GM12878 (cell line): Measurements from ENCODE around the gene MAPT. TPM values are rescaled to one million over a fixed set of nuclear protein-coding genes. Genes with fewer than 3 reads are reported as not detected.

Experiments used
- ATAC-seq: fragments of 200-7000 bp; cut with Tn5 transposase; 3 replicates; pipeline ENCODE4 v1.9.1; 2020; ENCODE audit warnings: mild to moderate bottlenecking, moderate library complexity
- BruUV-seq: library from RNA; stranded (reverse); fragments of 400-500 nt; replicated peaks from 2 replicates; lab custom pipeline; 2021; lab: Mats Ljungman, UMichigan
- CTCF ChIA-PET: fragments of 300-600 bp; sonication (Branson Sonifier 250); formaldehyde crosslinking; extraction: SDS; loops from one replicate; lab custom pipeline; 2021; ENCODE audit warnings: inconsistent platforms; lab: Yijun Ruan, JAX
- POLR2A ChIA-PET: fragments of 350-600 bp; formaldehyde crosslinking; extraction: SDS; loops from one replicate; lab custom pipeline; 2021; ENCODE audit warnings: inconsistent platforms; lab: Charles Lee
- RAD21 ChIA-PET: fragments of 300-600 bp; sonication (Branson Sonifier 250); formaldehyde crosslinking; loops from one replicate; lab custom pipeline; 2023; ENCODE audit warnings: antibody characterized with exemption; ENCODE audit not compliant: unreplicated experiment; lab: Charles Lee
- SMC1A ChIA-PET: fragments of 300-600 bp; sonication (Branson Sonifier 250); formaldehyde crosslinking; loops from one replicate; lab custom pipeline; 2023; ENCODE audit not compliant: unreplicated experiment, uncharacterized antibody; lab: Charles Lee
- DNase-seq: peaks from one replicate; pipeline ENCODE4 v3.0.0-alpha.2; 2011; ENCODE audit warnings: low read depth, low spot score
- FAIRE-seq: peaks from 3 replicates; lab custom pipeline; 2011; peaks lifted over from hg19 to GRCh38; lab: Jason Lieb, UNC
- H2AFZ ChIP-seq: 2 replicates; pipeline ENCODE4 v1.6.0; 2011; ENCODE audit warnings: low read depth, low read length, control low read depth; ENCODE audit not compliant: control insufficient read depth
- H3K27ac ChIP-seq: 2 replicates; pipeline ENCODE4 v1.5.1; 2011; ENCODE audit warnings: control low read depth; ENCODE audit not compliant: control insufficient read depth, insufficient read depth
- H3K27me3 ChIP-seq, 2 experiments: replicated peaks in 1 of 2; 2 replicates each; pipeline versions ENCODE4 v1.6.0 to v1.6.1; 2011; ENCODE audit warnings: low read length in 1 of 2; ENCODE audit not compliant: control insufficient read depth in 2 of 2, insufficient read depth in 2 of 2
- H3K36me3 ChIP-seq, 2 experiments: 2 replicates each; pipeline ENCODE4 v1.5.1; 2011; ENCODE audit warnings: low read length in 1 of 2; ENCODE audit not compliant: control insufficient read depth in 2 of 2, insufficient read depth in 2 of 2
- H3K4me1 ChIP-seq: 2 replicates; pipeline ENCODE4 v1.6.1; 2011; ENCODE audit warnings: mild to moderate bottlenecking, low read length, moderate library complexity, mixed read lengths; ENCODE audit not compliant: control insufficient read depth, insufficient read depth
- H3K4me2 ChIP-seq: 2 replicates; pipeline ENCODE4 v1.6.0; 2011; ENCODE audit warnings: control low read depth; ENCODE audit not compliant: control insufficient read depth, insufficient read depth
- H3K4me3 ChIP-seq: fragments of 200-600 bp; sonication (generic); 2 replicates; pipeline ENCODE4 v1.5.1; 2016
- H3K79me2 ChIP-seq: 2 replicates; pipeline ENCODE4 v1.6.0; 2011; ENCODE audit warnings: low read length; ENCODE audit not compliant: control insufficient read depth, insufficient read depth
- H3K9ac ChIP-seq: 2 replicates; pipeline ENCODE4 v1.8.0; 2011; ENCODE audit warnings: low read length, control low read depth, mixed read lengths; ENCODE audit not compliant: control insufficient read depth, insufficient read depth
- H3K9me3 ChIP-seq: replicated peaks from 3 replicates; pipeline ENCODE4 v1.5.1; 2011; ENCODE audit warnings: mild to moderate bottlenecking, low read length; ENCODE audit not compliant: control insufficient read depth, insufficient read depth
- H4K20me1 ChIP-seq: 2 replicates; pipeline ENCODE4 v1.6.0; 2011; ENCODE audit not compliant: control insufficient read depth, insufficient read depth
- ASH2L ChIP-seq: fragments of 300-600, 200-600 bp; sonication (generic); IDR thresholded peaks from 2 replicates; pipeline ENCODE4 v1.6.1; 2017; ENCODE audit warnings: low read depth, mild to moderate bottlenecking, borderline replicate concordance
- EGR1 ChIP-seq, 2 experiments: IDR thresholded peaks; 1 replicate in 1 of 2; 2 replicates in 1 of 2; pipeline ENCODE4 v1.6.1; 2011 to 2012; ENCODE audit warnings: low read depth in 2 of 2, low read length in 2 of 2, borderline replicate concordance in 1 of 2, mild to moderate bottlenecking in 1 of 2, moderate library complexity in 1 of 2
- ETV6 ChIP-seq, 2 experiments: fragments of 450-650 bp in 1 of 2; IDR thresholded peaks in 1 of 2; conservative IDR thresholded peaks in 1 of 2; 2 replicates each; pipeline ENCODE4 v1.6.1; 2014; ENCODE audit warnings: antibody characterized with exemption in 1 of 2, borderline replicate concordance in 1 of 2, low read depth in 1 of 2, mild to moderate bottlenecking in 1 of 2, moderate library complexity in 1 of 2
- MEF2A ChIP-seq: IDR thresholded peaks from 2 replicates; pipeline ENCODE4 v1.6.1; 2011; ENCODE audit warnings: low read depth, mild to moderate bottlenecking, low read length, moderate library complexity; ENCODE audit not compliant: insufficient read depth
- PAX8 ChIP-seq: fragments of 450-650 bp; IDR thresholded peaks from 2 replicates; pipeline ENCODE4 v1.6.1; 2017; ENCODE audit warnings: mild to moderate bottlenecking, moderate library complexity
- PKNOX1 ChIP-seq: fragments of 450-650 bp; IDR thresholded peaks from 2 replicates; pipeline ENCODE4 v1.6.1; 2016; ENCODE audit warnings: mild to moderate bottlenecking
- POLR2A ChIP-seq: IDR thresholded peaks from 2 replicates; pipeline ENCODE4 v1.6.1; 2011; ENCODE audit warnings: low read depth, mild to moderate bottlenecking, low read length
- RELB ChIP-seq: fragments of 450-650 bp; IDR thresholded peaks from 2 replicates; pipeline ENCODE4 v1.6.1; 2017; ENCODE audit warnings: low read depth, mild to moderate bottlenecking, moderate library complexity
- REST ChIP-seq: IDR thresholded peaks from 2 replicates; pipeline ENCODE4 v1.6.1; 2012; ENCODE audit warnings: mild to moderate bottlenecking, low read depth, low read length
- SMARCA5 ChIP-seq: fragments of 450-650 bp; IDR thresholded peaks from 2 replicates; pipeline ENCODE4 v1.6.1; 2017; ENCODE audit warnings: mild to moderate bottlenecking
- SMC3 ChIP-seq: IDR thresholded peaks from 2 replicates; pipeline ENCODE4 v1.6.1; 2011; ENCODE audit warnings: low read length, improper control_type of control experiment, borderline replicate concordance
- ZNF592 ChIP-seq: fragments of 450-650 bp; IDR thresholded peaks from 2 replicates; pipeline ENCODE4 v1.6.1; 2017; ENCODE audit warnings: mild to moderate bottlenecking, moderate library complexity
- WGBS: methylation state at CpG from one replicate; pipeline ENCODE4 v1.1.6; 2016; ENCODE audit warnings: low lambda C conversion rate; ENCODE audit not compliant: insufficient replicate concordance, insufficient coverage; ENCODE audit errors: missing lambda C conversion rate; 5-methylcytosine and 5-hydroxymethylcytosine counted together
- in situ Hi-C: fragments of 300-500 bp; cut with MboI; formaldehyde crosslinking; loops from 9 replicates; pipeline ENCODE4 v1.14.3; 2018; ENCODE audit warnings: mixed read lengths
- intact Hi-C: fragments of 100-400 bp; cut with micrococcal nuclease; formaldehyde crosslinking; loops from one replicate; pipeline ENCODE4 v1.14.2; 2022; ENCODE audit not compliant: unreplicated experiment
- polyA plus RNA-seq, 11 experiments: library from polyadenylated mRNA; depleted of rRNA in 4 of 11; unstranded in 6 of 11; stranded (reverse) in 5 of 11; fragments of >200 nt; fragmentation: Nextera tagmentation in 4 of 11; fragmentation: Illumina TruSeq in 1 of 11; extraction: Ambion mirVana in 4 of 11; extraction: Trizol in 1 of 11; gene quantifications; 1 replicate in 1 of 11; 2 replicates in 10 of 11; pipeline versions ENCODE4 v1.2.1 to v1.2.3, GENCODE V29; 2011 to 2016; ENCODE audit warnings: inconsistent platforms in 2 of 11, missing spikeins in 2 of 11, low read depth in 1 of 11
- total RNA-seq, 4 experiments: library from RNA; depleted of rRNA in 3 of 4; stranded (reverse); fragments of >200 nt in 3 of 4; fragmentation: Illumina TruSeq in 1 of 4; extraction: Trizol in 1 of 4; gene quantifications; 2 replicates each; pipeline versions ENCODE4 v1.2.1 to v1.2.3, GENCODE V29; 2013 to 2021

The MAPT gene
- total and polyA plus RNA-seq, 10 of the 15 experiments (the other 5 are each of a cell fraction or from before 2014, with no cell fraction given), result under 0.01 to 0.05 (median 0.03) TPM; not detected in 7

- no peak overlapping the region for H3K9ac ChIP-seq
- POLR2A ChIA-PET, result no interaction called here
- TF ChIP-seq PKNOX1 (no peak), POLR2A (no peak), ETV6 (conservative IDR thresholded peaks at IDR 0.05 in 1 of 2, IDR thresholded peaks at IDR 0.05 in 1 of 2; ENCODE audit: borderline replicate concordance in 1 of 2, low read depth in 1 of 2) (no peak), REST (no peak), EGR1 (IDR thresholded peaks at IDR 0.05; ENCODE audit: borderline replicate concordance in 1 of 2, low read depth in 2 of 2, low read length in 2 of 2) (no peak), ZNF592 (no peak), MEF2A (no peak), PAX8 (no peak), RELB (no peak), SMARCA5 (no peak), ASH2L (no peak), SMC3 (no peak)
Observed at GRCh38 chr17:46010597-46011186, 116.3 kb downstream of the MAPT start.

More at GRCh38 chr17:46010597-46011186, 116.3 kb downstream of the MAPT start:
- RAD21 ChIA-PET, result no interaction called here
- SMC1A ChIA-PET, result no interaction called here
- no peaks in the 10 kb centered on the region for H3K36me3 ChIP-seq
- H3K4me3 ChIP-seq, result no peak overlapping the region
- H4K20me1 ChIP-seq, result no peaks in the 10 kb centered on the region
- no peak for DNase-seq
- WGBS, result 61% methylated on average over 16 of the region's 16 CpGs
- H3K27me3 ChIP-seq, result no peaks in the 10 kb centered on the region
- CTCF ChIA-PET, result interaction anchor here (1.4 kb wide), 1 partner anchor 202 kb away, joined by 3 read pairs; no protein-coding TSS in a partner anchor
- H2AFZ ChIP-seq, result no peak overlapping the region
- no peak overlapping the region for H3K27ac ChIP-seq
- intact Hi-C loops, result no loop called here
- in situ Hi-C loops, result no loop called here
- no TSS peak for BruUV-seq
- no peaks in the 10 kb centered on the region for H3K79me2 ChIP-seq
- no peak overlapping the region for H3K4me2 ChIP-seq
- ATAC-seq, result no peak
- no peak for FAIRE-seq
- no peaks in the 10 kb centered on the region for H3K4me1 ChIP-seq
- no peaks in the 10 kb centered on the region for H3K9me3 ChIP-seq
